Tibial nerve (tissue), 4 donors: ENCODE measurements around the gene UCP2.

Source experiments
- CTCF ChIP-seq, 5 experiments: fragments of 200-600 bp in 3 of 5; fragments of 450-650 bp in 2 of 5; sonication (generic) in 3 of 5; IDR thresholded peaks; one replicate each; pipeline ENCODE4 v1.5.1; 2016 to 2019; ENCODE audit warnings: antibody characterized with exemption in 5 of 5, mild to moderate bottlenecking in 3 of 5, moderate library complexity in 2 of 5
- EP300 ChIP-seq, 2 donors: sonication (generic); formaldehyde crosslinking; IDR thresholded peaks; one replicate each; pipeline ENCODE4 v1.6.1; 2017; ENCODE audit warnings: antibody characterized with exemption in 2 of 2, mild to moderate bottlenecking in 1 of 2
- POLR2A ChIP-seq, 2 donors: fragments of 450-650 bp; IDR thresholded peaks; one replicate each; pipeline ENCODE4 v1.6.1; 2017; ENCODE audit warnings: antibody characterized with exemption in 2 of 2, mild to moderate bottlenecking in 2 of 2, moderate library complexity in 2 of 2

DNA sequence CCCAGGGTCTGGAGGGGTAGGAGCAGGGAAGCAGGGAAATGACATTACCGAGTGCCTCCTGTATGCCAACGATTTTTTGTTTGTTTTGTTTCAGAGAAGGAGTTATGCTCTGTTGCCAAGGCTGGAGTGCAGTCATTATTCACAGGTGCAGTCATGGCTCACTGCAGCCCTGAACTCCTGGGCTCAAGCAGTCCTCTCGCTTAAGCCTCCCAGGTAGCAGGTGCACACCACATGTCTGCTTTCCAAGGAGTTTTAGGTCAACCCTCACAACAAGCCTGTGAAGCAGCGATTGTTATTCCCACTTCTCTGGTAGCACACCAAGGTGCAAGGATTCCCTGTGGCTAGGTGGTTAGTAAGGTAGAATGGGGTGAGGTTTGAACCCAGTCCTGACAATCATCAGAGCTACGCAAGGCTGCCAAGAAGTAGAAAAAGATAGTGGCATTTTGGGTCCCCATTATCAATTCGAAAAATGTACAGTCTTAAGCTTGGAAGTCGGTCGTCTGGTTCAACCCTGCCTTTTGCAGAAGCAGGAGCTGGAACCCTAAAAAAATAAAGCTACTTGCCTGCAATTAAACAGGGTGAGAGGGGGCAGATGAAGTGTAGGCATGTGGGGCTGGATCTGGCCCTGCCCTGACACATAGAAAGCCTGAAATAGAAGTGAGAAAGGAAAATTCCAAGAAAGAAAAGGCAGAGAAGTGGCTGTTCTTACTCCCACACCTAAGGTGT, 17.1 kb upstream of the UCP2 start:
- TF ChIP-seq CTCF (IDR thresholded peaks at IDR 0.05) (no peak), POLR2A (IDR thresholded peaks at IDR 0.05) (no peak), EP300 (IDR thresholded peaks at IDR 0.05) (no peak)
